HG03558 (cell line): ENCODE results near the gene HS3ST4.

Source experiments
- ATAC-seq: cut with Tn5 transposase; IDR thresholded peaks from one replicate; pipeline ENCODE4 v1.9.1; 2021; ENCODE audit warnings: moderate number of reproducible peaks; ENCODE audit not compliant: unreplicated experiment; ENCODE audit errors: extremely low read depth

HS3ST4 gene

GRCh38 chr16:26155221-26155620, 463.5 kb downstream of the HS3ST4 start:
- ATAC-seq, result no peak

- no peak for ATAC-seq
Observed at GRCh38 chr16:26157319-26157718, 465.6 kb downstream of the HS3ST4 start.

GRCh38 chr16:26158142-26158759, 466.5 kb downstream of the HS3ST4 start:
- ATAC-seq, result no peak

- ATAC-seq, result no peak
Observed at GRCh38 chr16:26161461-26162180, 469.9 kb downstream of the HS3ST4 start.

- no peak for ATAC-seq
Observed at GRCh38 chr16:26169473-26169872, 477.7 kb downstream of the HS3ST4 start.

- no peak for ATAC-seq
Observed at GRCh38 chr16:26175944-26176343, 484.2 kb downstream of the HS3ST4 start.

GRCh38 chr16:26177438-26177837, 485.7 kb downstream of the HS3ST4 start:
- no peak for ATAC-seq

- no peak for ATAC-seq
Observed at GRCh38 chr16:26178298-26178697, 486.5 kb downstream of the HS3ST4 start.

GRCh38 chr16:26186091-26186615, 494.4 kb downstream of the HS3ST4 start:
- no peak for ATAC-seq
